ENCODE data around the gene MKS1.

The MKS1 gene

GRCh38 chr17:58242171-58242784, 23.2 kb upstream of the MKS1 start:
- no peak for DNase-seq

- no peak for DNase-seq
Measured at GRCh38 chr17:58239987-58240386, 20.9 kb upstream of the MKS1 start.

GRCh38 chr17:58238147-58238634, 19.1 kb upstream of the MKS1 start, which contains the start of gene LPO:
Gene LPO (plus strand): TSS chr17:58238584. CDS start chr17:58242980, 4,396 bp downstream.
- no peak for DNase-seq

GRCh38 chr17:58236394-58236793, 17.3 kb upstream of the MKS1 start:
- no peak for DNase-seq

GRCh38 chr17:58235821-58236220, 16.8 kb upstream of the MKS1 start:
- DNase-seq = no peak

- no peak for DNase-seq
Measured at GRCh38 chr17:58234512-58234911, 15.5 kb upstream of the MKS1 start.

- no peak for DNase-seq
Measured at GRCh38 chr17:58233543-58233942, 14.5 kb upstream of the MKS1 start.

- no peak for DNase-seq
Measured at GRCh38 chr17:58232707-58233156, 13.7 kb upstream of the MKS1 start.

- DNase-seq = no peak
Measured at GRCh38 chr17:58231641-58232040, 12.6 kb upstream of the MKS1 start.

GRCh38 chr17:58229881-58230280, 10.8 kb upstream of the MKS1 start:
- DNase-seq = no peak

GRCh38 chr17:58229384-58229783, 10.3 kb upstream of the MKS1 start:
- DNase-seq = no peak

- no peak for DNase-seq
Measured at GRCh38 chr17:58228679-58229078, 9.6 kb upstream of the MKS1 start.

GRCh38 chr17:58227733-58228132, 8.7 kb upstream of the MKS1 start:
- DNase-seq = no peak

- DNase-seq = no peak
Measured at GRCh38 chr17:58224315-58224714, 5.3 kb upstream of the MKS1 start.

GRCh38 chr17:58219789-58220183, 731 bp upstream of the MKS1 start:
- DNase-seq = no peak

GRCh38 chr17:58217766-58218165, 1.3 kb downstream of the MKS1 start:
- no peak for DNase-seq

GRCh38 chr17:58215685-58216084, 3.4 kb downstream of the MKS1 start:
- no peak for DNase-seq

- DNase-seq = no peak
Measured at GRCh38 chr17:58210922-58211321, 8.1 kb downstream of the MKS1 start.

GRCh38 chr17:58208344-58208743, 10.7 kb downstream of the MKS1 start:
- DNase-seq = no peak

- DNase-seq = no peak
Measured at GRCh38 chr17:58207451-58207850, 11.6 kb downstream of the MKS1 start.

GRCh38 chr17:58205936-58206335, 13.1 kb downstream of the MKS1 start:
- no peak for DNase-seq

- no peak for DNase-seq
Measured at GRCh38 chr17:58204796-58205195, 14.3 kb downstream of the MKS1 start.

- no peak for DNase-seq
Measured at GRCh38 chr17:58202859-58203258, 16.2 kb downstream of the MKS1 start.

GRCh38 chr17:58200024-58200633, 18.9 kb downstream of the MKS1 start:
- DNase-seq = peak; percentile 79

GRCh38 chr17:58196610-58197009, 22.4 kb downstream of the MKS1 start:
- no peak for DNase-seq
